IMR-90 (cell line): ENCODE measurements around the gene CACNA2D4.

Source experiments
- CHD1 ChIP-seq: IDR thresholded peaks from 2 replicates; pipeline ENCODE4 v1.6.1; 2012; ENCODE audit warnings: low read depth, low read length, improper control_type of control experiment
- CTCF ChIP-seq: conservative IDR thresholded peaks from 2 replicates; pipeline ENCODE4 v1.5.1; 2012; ENCODE audit warnings: mild to moderate bottlenecking, low read depth, low read length, improper control_type of control experiment

DNA sequence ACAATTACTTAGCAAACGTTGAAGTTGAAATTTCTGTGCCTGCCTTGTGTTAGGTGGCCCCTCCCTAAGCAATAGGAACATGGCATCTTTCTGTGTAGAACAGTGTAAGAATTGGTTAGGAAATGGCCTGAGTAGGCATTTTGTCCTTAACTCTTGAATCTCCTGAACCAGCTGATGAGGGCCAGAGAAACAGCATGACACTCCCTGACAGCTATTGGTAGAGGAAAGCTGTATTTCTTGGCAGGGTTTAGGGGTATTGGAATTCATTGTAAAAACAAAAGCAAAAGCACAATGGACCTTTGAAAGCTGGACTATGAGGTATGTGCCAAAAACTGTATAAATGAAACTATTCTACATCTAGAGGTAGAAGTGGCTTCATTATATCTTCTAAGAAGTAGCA, 138.7 kb downstream of the CACNA2D4 start:
- no peak for TF ChIP-seq CTCF
- no peak for TF ChIP-seq CHD1
